Epidermal melanocyte (primary cell): Measurements from ENCODE around the gene ZBTB44.

Source experiments
- DNase-seq: peaks from one replicate; pipeline ENCODE4 v3.0.0; 2011; ENCODE audit warnings: low spot score; ENCODE audit not compliant: insufficient read length

ZBTB44 gene

GRCh38 chr11:130215531-130216220, 99.0 kb downstream of the ZBTB44 start:
- no peak for DNase-seq

GRCh38 chr11:130214861-130215530, 99.7 kb downstream of the ZBTB44 start:
- no peak for DNase-seq

DNA sequence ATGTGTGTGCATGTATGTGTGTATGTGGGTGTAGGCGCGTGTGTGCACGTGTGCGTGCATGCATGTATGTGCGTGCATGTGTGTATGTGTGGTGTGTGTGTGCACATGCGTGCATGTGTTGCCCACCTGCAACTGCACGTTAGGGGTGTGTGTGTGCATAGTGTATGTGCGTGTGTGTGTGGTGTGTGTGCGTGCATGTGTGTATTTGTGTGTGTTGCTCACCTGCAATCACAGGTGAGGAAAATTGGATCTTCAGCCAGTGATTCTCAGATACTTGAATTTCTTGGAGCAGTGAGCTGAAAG, 100.8 kb downstream of the ZBTB44 start:
- no peak for DNase-seq

GRCh38 chr11:130213143-130213978, 101.4 kb downstream of the ZBTB44 start:
- peak; percentile 67 for DNase-seq

DNA sequence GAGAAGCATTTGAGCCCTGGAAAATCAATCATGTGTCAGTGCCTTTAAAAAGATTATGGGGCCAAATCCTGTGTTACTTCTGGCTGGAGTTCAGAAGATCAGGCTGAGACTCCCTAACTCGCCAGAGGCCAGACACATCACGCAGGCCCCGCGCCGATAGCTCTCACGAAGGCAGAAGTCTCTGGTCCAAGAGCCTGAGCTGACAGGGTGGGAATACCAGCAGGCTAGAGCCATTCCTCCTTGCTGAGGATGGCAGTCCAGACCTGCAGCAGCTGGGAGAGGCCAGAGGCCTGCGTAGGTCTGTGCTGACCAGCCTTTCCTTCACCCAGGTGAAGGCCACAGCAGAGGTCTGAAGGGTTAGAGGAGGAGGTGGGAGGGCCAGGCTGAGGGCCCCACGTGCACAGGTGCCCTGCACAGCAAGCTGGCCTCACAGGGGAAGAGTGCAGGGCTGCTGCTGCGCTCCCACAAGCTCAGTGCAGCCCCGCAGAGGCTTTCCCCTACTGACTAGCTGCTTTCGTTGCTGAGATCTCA, 102.2 kb downstream of the ZBTB44 start:
- no peak for DNase-seq

DNA sequence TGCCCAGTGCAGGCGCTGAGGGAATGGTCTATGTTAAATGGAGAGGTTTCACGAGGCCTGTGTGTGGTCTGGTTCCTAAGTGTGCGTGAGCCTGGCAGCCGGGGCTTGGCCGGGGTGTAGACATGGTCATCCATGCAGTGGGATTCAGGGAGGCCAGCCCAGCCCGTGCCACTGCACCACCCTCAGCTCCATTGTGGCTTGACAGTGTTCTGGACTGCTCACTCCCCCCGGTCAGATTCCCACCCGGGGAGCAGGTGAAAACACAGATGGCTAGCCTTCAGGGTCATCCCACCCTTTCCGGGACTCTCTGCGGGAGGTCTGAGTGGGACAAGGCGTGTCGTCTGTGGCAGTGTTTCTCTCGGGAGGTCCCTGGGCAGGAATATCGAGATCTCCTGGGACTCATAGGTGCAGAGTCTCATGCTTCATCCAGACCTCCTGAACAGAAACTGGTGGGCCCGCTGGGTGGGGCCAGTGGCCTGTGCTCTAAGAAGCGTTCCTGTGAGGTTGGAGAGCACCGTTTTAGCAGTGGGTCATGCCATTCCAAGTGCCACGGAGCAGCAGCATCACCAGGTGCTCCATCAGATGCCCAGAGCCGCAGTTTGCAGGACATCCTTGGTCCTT, 102.8 kb downstream of the ZBTB44 start:
- no peak for DNase-seq

- no peak for DNase-seq
Measured at GRCh38 chr11:130211144-130211543, 103.6 kb downstream of the ZBTB44 start.

DNA sequence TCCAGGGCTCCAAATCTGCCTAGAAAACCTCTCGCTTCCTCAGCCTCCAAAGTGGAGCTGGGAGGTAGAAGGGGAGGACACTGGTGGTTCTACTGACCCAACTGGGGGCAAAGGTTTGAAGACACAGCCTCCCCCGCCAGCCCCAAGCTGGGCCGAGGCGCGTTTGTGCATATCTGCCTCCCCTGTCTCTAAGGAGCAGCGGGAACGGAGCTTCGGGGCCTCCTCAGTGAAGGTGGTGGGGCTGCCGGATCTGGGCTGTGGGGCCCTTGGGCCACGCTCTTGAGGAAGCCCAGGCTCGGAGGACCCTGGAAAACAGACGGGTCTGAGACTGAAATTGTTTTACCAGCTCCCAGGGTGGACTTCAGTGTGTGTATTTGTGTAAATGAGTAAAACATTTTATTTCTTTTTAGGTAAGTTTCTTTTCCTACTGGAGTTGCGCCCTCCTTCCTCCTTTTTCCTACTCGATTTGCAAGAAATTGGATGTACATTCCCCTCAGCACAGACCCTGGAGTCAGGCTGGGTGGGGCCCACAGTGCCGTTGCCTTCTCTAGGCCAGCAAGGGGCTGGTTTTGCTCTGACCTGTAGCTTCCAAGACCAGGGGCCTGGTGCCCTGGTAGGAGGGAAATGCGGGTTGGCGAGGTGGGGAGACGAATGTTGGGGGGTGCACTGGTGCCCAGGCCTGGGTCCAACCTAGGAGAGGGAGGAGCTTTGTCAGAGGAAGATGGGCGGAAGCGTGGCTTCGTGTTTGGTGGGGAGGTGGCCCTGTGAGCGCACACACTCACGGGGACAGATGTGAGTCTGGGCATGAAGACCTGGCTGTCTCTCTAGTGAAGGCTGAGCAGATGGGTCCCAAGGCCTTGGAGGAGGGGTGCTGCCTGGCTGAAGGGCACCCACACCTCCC, 104.5 kb downstream of the ZBTB44 start:
- no peak for DNase-seq

DNA sequence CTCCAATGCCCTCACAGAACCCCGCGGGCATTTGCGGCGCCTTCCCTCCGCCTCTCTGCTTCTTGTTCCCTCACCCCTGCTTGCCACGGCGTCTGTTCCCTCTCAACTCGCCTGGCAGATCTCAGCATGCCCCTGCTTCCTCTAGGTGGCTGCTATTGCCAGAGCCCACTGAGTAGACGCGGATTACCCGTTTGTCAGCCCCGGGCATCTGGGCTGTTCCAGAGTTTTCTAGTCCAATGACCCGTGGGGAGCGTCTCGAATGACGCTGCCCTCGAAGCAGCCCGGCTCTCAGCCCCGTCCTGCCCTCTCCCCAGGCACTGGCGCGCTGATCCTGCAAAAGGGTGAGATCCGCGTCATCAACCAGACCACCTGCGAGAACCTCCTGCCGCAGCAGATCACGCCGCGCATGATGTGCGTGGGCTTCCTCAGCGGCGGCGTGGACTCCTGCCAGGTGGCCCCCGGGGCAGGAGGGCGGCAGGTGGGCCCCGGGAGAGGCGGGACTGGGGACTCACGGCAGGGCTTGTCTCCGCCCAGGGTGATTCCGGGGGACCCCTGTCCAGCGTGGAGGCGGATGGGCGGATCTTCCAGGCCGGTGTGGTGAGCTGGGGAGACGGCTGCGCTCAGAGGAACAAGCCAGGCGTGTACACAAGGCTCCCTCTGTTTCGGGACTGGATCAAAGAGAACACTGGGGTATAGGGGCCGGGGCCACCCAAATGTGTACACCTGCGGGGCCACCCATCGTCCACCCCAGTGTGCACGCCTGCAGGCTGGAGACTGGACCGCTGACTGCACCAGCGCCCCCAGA, 105.4 kb downstream of the ZBTB44 start:
- no peak for DNase-seq

DNA sequence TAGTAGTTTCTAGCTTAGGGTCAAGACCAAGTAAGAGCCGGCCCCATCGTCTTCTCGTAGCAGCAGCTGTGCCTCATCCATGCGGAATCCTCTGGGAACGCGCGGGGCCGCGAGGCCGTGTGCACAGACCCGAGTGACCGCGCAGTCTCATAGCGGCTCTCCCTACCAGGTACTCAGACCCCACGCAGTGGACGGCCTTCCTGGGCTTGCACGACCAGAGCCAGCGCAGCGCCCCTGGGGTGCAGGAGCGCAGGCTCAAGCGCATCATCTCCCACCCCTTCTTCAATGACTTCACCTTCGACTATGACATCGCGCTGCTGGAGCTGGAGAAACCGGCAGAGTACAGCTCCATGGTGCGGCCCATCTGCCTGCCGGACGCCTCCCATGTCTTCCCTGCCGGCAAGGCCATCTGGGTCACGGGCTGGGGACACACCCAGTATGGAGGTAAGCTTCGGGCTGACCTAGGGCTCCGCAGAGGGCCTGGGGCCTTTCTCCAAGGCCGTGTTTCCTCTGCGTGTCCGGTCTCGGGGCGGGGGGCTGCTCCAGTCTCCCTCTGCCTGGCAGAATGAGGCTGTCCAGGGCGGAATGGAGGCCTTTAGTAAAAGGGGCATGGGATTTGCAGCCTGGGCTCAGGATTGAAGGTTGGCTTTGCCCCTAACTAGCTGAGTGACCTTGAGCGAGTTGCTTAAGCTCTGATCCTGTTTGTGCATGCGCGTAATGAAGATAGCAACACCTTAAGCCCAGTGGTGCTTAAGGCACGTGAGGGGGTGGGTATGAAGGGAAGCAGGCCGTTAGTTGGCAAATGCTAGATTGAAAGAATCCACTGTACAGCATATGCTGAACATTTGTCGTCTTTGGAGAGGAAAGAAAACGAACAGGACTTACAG, 106.2 kb downstream of the ZBTB44 start:
- DNase-seq = no peak

- no peak for DNase-seq
Measured at GRCh38 chr11:130206141-130206540, 108.6 kb downstream of the ZBTB44 start.

DNA sequence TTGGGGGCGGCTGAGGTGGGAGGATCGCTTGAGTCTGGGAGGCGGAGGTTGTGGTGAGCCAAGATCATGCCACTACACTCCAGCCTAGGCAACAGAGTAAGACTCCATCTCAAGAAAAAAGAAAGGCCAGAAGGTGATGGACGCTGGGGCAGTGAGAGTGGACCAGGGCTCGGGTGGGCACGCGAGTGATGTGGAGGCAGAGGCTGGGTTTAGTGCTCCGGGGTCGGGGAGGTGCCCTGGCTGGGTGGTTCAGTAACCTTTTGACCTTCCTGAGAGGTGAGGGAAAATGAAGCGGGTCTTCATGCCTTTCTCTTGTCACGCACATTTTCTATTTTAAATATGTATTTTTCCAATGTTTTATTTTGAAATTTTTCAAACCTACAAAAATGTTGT, 110.0 kb downstream of the ZBTB44 start:
- no peak for DNase-seq

GRCh38 chr11:130203766-130204702, 110.7 kb downstream of the ZBTB44 start:
- no peak for DNase-seq

- no peak for DNase-seq
Measured at GRCh38 chr11:130202818-130203689, 111.7 kb downstream of the ZBTB44 start.

GRCh38 chr11:130202009-130202817, 112.5 kb downstream of the ZBTB44 start:
- DNase-seq = no peak

DNA sequence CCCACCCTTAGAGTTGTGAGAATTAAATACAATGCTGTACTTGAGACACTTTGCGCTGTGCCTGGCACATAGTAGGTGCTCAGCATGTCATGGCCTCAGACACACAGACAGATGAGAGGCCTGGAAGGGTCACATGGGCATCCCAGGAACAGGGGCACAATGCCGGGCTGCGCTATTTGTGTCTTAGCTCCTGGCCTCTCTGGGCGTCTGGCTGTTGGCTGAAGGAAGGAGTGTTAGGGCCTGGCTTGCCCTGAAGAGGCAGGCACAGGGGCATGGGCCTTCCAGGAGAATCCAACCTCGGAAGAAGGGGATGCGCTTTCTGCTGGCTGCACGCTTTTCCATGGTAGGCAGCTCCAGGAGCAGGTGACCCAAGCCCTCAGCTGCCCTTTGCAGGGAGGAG, 113.7 kb downstream of the ZBTB44 start:
- no peak for DNase-seq
